HG02885 (cell line): ENCODE data around the gene INSR.
"Not testable (repeated sequence)": the region's sequence is repeated elsewhere in the genome, so short reads cannot be mapped to it uniquely, and the experiment has no call there.

Source experiments
- ATAC-seq: cut with Tn5 transposase; IDR thresholded peaks from one replicate; pipeline ENCODE4 v1.9.1; 2021; ENCODE audit warnings: mild to moderate bottlenecking; ENCODE audit not compliant: unreplicated experiment, poor library complexity

INSR gene

DNA sequence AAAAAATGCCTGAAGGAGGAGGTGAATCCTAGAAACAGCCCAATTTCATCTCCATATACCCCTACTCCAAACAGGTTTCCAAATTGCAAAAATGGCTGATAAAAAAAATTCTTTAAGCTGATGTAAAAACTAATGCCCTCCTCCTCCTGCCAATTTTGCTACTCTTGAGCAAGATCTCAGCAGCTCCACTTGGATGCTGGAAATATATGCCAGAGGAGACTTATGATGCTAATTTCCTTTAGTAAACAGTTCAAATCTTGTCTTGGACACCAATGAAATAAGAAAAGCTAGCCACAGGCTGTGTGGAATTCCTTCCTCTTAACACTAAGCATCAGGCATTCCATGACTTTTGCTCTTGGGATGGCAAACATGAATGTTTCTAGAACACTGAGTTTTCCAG, 67.5 kb downstream of the INSR start:
- no peak for ATAC-seq

DNA sequence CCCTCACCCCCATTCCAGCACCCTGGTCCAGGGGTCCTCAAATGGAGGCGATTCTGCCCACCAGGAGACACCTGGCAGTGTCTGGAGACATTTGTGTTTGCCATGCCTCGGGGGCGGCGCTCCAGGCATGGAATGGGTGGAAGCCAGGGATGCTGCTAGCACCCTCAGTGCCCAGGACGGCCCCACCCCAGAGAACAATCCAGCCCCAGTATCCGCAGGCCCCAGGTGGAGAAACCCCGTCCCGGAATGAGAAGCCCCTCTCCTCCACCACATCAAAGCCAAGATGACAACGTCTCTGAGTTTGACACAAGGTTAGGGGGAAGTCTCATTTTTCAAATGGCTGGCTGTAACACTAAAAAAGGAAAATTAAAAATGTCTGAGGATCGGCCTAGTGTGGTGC, 68.5 kb downstream of the INSR start:
- ATAC-seq = no peak

DNA sequence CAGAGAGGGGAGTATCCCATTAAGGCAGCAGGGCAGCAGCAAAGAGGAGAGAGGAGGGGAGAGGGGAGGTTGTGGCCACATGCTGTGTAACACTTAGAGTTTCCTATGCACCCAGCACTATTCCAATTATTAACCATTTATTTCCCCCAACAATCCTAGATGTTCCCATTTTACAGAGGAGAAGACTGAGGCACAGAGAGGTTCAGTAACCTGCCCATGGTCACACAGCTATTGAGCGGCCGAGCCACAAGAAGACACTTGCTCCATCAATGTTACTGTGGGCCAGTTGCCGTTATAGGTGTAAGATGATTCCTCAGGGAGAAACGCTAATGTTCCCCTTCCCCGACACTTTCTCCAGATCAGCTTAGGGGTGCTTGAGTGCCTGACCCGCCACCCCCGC, 69.2 kb downstream of the INSR start:
- ATAC-seq = no peak

DNA sequence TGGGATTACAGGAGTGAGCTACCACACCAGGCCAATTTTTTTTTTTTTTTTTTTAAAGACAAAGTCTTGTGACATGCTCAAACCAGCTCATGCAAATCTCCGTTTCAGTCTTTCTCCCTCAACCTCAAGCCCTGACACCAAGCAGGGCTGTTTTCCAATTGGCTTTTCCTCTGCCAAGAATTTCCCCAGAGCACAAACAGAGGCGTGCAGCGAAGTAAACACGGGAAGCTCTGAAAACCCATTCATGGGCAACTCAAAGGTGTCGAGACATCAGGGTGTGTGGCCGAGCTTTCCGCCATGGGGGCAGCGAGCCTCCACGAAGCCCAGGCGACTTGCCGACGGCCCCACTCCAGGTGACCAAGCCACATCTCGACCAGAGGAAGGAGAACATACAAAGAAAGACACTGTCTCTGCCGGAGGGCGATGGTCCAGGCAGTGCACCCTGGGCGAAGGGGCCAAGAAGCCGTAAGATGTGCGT, 70.0 kb downstream of the INSR start:
- no peak for ATAC-seq

DNA sequence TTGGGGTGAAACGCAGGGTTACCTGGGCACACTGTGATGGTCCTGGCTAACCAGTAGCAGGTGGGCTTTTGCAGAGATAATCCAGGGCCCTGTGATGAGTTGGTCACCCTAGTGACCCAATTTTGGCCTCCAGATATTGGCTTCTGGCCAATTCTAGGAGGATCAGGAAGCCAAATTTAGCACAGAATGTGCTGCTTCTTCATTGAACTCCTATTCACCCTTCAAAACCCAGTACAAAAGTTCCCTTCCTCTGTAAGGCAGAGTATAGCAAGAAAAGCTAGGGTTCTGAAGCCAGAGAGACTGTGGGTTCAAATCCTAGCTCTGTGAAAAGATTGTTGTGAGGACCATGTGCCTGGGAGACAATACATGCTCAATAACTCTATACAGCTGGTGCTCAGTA, 70.8 kb downstream of the INSR start:
- ATAC-seq = no peak

DNA sequence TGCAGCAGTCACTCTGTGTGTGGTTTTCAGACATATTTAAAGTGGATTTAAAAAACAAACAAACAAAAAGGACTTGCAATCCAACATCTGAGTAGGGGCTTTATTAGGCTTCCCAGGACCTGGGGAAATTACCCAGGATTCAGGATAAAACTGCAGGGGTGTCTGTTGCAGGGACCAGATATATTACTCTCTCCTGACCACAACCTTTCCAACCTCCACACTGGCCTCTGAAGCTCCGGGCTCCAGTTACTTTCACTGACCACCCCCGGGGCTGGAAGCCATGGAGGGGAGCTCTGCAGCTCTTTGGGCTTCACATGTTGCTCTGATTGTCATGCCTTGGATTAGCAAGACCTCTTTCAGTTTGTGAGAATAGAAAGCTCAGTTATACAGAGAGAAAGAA, 75.2 kb downstream of the INSR start:
- ATAC-seq = no peak

DNA sequence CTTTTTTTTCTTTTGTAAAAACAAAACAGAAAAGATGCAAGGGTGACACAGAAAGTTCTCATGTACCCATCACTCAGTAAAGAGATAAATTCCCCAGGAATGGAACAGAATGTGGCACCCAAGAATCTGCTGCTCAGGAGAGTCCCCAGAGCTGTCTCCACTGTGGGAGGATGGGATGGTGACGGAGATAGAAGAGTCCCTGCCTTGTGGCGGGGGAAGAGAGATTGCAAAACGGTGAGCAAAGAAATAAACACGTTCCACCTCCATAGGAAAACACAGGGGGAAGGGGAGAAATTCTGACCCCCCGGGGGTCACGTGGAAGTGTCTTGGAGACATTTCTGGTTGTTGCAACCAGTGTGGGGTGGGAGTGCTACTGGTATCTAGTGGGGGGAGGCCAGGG, 76.4 kb downstream of the INSR start:
- ATAC-seq = no peak

DNA sequence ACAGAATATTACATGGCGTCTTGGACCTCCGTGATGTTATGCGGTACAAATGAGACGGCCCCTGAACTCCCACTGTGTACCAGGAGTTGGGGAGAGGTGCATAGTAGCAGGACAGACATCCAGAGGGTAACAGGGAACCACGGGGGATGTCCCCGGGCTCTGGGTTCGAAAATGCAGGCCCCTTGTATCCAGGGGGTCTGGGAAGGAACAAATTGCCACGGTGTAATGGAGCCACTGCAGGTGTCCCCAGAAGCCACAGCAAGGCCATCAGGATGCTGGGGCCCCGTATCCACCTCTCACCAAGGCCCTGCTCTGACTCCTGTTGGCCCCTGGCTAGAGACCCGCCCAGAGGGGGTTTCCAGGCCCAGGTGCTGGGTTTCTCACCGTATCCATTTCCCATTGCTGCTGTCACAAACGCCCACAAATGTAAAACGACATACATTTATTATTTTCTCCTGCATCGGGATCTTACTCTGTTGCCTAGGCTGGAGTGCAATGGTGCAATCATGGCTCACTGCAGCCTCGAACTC, 77.8 kb downstream of the INSR start:
- no peak for ATAC-seq

DNA sequence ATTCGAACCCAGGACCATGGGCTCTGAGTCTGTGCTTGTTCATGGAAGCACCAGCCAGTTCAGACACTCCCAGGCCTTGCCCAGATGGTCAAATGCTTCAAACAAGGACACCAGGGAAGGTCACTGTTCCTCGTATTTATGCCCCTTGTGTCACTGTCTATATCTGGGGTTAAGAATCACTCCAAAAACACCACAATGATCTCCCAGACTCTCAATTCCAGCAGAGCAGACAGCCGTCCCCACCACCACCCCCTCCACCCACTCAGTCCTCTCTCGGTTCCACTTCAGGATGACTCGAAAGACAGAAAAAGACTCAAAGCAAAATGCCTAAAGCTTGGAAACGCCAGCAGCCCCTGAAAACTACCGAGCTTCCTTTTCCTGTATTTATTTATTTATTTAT, 79.0 kb downstream of the INSR start:
- no peak for ATAC-seq

DNA sequence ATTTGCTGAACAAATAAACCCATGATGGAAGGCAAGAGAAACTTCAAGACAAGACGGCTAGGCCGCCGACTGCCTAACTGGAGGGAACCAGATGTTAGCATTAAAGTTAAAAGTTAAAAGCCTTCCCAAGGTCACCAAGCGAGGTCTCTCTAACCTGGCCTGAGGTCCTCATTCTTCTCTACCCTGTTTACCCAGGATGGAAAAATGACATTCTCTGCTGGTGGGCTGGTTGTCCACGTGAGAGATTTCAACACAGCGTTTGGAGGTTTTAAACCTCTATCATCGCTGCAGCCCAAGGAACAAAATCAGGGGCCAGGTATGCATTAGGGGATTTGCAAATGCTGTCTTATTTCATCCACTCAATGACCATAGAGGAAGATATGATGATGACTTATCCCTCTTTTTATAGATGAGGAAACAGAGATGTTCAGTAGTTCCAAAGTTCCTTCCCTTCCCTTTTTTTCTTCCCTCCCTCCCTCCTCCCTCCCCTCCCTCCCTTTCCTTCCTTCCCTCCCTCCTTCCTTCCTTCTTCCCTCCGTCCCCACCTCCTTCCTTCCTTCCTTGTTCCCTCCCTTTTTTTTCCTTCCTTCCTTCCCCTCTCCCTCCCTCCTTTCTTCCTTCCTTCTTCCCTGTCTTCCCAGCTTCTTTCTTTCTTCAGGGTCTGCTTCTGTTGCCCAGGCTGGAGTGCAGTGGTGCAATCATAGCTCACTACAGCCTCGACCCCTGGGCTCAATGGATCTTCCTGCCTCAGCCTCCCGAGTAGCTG, 79.7 kb downstream of the INSR start:
- ATAC-seq = no peak

DNA sequence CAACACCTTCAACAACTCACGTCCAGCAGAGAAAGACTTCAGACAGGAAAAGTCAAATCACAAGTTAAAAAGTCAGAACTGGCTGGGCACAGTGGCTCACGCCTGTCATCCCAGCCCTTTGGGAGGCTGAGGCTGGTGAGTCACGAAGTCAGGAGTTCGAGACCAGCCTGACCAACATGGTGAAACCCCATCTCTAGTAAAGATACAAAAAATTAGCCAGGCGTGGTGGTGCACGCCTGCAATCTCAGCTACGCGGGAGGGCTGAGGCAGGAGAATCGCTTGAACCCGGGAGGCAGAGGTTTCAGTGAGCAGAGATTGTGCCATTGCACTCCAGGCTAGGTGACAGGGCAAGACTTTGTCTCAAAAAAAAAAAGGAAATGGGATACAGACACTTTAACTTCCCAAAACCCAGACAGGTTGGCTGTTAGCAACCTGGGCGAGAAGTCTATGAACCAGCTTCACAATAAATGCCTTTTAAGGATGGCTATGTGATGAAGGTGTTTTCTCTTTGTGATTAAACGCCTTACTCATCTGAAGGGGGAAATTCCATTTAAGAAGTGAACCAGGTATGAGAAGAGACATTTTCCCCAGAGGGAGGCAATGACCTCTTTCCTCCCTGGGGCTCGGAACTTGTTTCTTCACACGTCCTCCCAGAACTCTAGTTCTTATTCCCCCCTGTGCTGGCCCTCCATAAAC, 80.4 kb downstream of the INSR start:
- no peak for ATAC-seq

DNA sequence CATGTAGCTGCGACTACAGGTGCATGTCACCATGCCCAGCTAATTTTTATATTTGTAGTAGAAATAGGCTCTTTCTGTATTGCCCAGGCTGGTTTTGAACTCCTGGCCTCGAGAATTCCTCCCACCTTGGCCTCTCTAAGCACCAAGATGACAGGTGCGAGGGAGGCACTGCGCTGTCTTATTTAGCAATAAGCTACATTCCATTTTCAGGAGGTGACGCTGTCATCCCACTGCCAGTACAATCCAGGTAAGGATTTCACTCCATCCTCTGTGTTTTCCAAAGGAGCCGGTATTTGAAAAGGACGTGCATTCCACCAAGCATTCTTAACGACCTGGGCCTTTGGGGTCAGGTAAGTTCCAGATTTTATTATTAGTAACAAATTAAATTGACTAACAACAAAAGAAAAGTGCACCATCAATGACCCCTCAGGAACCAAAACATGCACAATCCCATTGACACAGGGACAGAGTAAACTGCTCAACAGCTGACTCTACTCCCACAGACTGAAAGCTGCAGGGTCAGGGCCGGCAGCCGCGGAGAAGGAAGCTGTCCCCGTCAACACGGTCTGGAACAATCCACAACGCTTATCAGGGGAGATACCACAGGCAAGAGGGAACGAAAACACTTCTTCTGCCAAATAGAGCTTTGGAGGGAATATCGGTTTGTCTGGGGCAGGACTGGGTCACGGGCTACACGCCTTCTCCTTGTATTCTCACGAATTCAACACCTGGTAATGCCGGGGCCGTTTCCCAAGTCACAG, 82.8 kb downstream of the INSR start:
- ATAC-seq = no peak

DNA sequence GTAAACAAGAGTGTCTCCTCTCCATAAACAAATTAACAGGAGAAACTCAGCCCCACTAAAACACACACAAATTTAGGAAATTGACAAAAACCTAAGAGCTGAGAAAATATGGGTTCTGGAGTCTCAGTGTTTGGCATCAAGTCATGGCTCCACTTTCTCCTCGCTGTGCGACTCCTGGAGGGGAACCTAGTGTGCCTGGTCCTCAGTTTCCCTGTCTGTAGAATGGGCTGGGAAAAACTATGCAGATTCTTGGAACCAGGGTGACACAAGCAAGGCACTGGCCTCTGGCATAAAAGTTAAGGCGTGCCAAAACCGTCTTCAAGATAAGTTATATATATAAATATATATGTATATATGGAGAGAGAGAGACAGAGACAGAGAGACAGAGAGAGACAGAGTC, 83.9 kb downstream of the INSR start:
- ATAC-seq = no peak

DNA sequence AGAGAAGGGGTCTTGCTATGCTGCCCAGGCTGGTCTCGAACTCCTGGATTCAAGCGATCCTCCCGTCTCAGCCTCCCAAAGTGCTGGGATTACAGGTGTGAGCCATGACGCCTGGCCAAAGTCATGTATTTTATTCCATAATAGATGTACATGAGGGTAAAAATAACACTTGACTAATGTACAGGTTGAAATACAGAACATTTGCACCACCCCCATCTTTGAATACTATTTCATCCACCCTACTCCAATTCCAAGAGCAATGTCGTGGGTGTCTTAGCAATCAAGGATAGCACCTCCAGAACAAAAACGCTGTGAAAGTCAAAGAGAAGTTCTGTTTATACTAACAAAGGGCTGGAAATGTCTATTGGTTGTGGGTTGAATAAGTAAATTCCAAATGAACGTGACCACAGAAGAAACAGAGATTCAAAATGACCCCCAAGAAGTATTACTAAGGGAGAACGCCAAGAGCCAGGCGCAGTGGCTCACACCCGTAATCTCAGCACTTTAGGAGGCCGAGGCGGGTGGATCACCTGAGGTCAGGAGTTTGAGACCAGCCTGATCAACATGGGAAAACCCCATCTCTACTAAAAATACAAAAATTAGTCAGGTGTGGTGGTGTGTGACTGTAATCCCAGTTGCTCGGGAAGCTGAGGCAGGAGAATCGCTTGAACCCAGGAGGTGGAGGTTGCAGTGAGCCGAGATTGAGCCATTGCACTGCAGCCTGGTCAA, 84.5 kb downstream of the INSR start:
- not testable (repeated sequence) for ATAC-seq

DNA sequence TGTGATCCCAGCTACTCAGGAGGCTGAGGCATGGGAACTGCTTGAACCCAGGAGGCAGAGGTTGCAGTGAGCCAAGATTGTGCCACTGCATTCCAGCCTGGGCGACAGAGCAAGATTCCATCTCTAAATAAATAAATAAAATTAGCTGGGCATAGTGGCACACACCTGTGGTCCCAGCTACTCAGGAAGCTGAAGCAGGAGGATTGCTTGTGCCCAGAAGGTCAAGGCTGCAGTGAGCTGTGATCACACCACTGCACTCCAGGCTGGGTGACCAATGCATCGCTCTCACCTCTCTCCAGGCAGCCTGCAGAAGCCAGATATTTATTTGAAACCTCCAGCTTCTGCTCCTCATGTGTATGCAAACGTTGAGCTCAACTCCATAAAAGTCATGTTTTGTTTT, 85.2 kb downstream of the INSR start:
- ATAC-seq = not testable (repeated sequence)

DNA sequence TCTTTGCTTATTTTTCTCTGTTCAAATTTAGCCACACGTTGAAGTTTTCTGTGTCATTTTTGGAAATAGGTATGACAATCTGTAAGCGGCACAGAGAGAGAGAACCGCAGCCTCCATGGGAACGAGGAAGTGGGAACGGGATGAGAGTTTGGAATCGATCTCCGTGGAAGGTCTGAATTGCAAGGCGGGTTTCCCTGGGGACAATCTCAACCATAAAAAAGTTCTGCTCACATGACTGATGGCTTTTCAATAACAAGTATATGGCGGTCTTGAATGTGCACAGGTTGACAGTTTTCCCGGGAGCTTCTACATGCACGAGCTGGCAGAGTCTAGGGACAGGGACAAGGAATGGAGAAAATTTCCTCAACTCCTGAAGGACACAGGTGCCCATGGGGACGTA, 90.9 kb downstream of the INSR start:
- ATAC-seq = no peak

DNA sequence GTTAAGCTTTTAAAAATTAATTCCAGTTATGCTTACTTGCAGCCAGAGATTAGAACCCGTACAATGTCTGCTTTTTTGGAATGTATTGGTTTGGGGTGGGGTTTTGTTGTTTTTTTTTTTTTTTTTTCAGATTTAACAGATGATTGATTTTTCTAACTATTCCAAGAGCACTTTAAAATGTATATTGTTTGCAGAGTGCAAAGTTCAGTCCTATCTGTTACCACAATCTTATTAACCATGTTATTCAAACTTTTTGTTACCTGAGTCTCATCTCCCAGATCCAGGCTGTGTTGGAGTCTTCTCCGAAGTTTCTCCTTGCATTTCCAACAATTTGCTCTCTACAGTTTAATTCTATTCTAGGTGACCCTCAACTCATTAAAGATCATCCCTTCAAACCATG, 91.3 kb downstream of the INSR start:
- ATAC-seq = no peak

DNA sequence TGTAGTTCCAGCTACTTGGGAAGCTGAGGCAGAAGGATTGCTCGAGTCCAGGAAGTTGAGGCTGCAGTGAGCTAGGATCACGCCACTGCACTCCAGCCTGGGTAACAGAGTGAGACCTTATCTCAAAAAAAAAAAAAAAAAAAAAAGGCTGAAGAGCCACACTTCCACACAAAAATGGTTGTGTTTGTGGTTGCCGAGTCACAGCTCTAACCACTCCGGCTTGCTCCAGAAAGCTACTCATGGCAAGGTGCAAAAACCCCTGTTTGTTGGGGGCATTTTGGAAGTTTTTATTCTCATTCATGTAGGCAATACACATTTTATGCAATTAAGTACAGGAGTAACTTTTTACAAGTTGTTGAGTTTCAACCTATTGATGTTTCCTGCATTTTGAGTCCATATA, 93.5 kb downstream of the INSR start:
- ATAC-seq = no peak

DNA sequence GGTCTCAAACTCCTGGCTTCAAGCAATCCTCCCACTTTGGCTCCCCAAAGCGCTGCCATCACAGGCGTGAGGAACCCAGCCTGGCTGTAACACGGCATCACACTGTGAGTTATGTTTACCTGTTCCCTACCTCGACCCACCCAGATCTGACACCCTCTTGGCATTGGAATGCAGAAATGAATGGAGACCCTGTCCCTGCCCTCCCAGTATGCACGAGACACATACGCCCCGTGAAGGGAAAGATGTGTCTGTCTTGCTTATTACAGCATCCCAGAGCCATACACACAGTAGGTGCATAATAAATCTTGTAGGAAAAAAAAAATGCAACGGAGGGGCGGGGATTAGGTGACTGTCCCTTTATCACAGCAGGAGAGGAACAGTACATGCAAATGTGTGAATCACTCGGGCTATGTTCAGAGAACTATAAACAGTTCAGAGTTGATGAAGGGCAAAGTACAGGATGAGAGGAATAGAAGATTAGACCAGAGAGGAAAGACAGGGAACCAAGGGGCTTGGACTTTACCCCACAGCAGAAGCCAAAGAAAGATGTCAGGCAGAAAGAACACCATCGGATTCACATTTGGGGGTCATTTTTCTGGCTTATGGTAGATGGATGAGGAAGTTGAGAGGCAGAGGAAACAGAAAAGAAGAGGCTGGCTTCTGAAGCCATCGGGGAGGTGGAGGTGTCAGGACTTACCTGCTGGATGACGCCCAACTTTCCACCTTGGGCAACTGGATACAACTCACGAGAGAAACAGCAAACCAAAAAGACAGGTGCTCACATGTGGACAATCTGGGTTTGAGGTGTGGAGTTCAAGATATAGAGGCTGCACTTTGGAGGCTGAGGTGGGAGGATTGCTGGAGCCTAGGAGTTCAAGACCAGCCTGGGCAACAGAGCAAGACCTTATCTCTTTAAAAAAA, 94.3 kb downstream of the INSR start:
- ATAC-seq = no peak
